H1 (cell line): Measurements from ENCODE around the gene WDFY4.

Experiments
- CEBPB ChIP-seq: IDR thresholded peaks from 2 replicates; pipeline ENCODE4 v1.6.1; 2012; ENCODE audit warnings: low read depth, low read length
- TF ChIP-seq, protein P1 (sequence below), 3 experiments: IDR thresholded peaks; 1 replicate in 2 of 3; 2 replicates in 1 of 3; pipeline versions ENCODE4 v1.5.1 to v1.6.1; 2011; ENCODE audit warnings: low read length in 3 of 3, mild to moderate bottlenecking in 3 of 3, inconsistent platforms in 2 of 3, low read depth in 1 of 3, moderate library complexity in 1 of 3; ENCODE audit not compliant: insufficient read depth in 1 of 3; ENCODE audit errors: control extremely low read depth in 1 of 3

DNA sequence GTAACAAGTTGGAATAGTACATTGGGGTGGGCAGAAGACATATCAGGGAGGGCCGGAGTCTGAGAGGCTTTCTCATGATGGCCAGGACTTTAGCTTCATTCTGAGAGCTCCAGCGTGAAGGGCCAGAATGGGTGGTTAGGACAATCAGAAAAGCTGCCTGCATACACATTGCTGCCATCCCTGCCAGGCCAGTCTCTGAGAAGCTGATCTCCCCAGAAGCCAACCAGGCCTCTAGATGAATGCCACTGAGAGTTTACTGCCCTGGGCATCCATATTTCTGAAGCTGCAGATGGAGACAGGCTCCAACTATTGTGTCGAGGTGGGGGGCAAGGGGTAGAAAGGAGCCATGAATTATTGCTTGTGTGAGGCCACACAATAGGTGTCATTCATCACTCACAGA lies 47.8 kb upstream of the WDFY4 start:
- TF ChIP-seq, protein P1, sequence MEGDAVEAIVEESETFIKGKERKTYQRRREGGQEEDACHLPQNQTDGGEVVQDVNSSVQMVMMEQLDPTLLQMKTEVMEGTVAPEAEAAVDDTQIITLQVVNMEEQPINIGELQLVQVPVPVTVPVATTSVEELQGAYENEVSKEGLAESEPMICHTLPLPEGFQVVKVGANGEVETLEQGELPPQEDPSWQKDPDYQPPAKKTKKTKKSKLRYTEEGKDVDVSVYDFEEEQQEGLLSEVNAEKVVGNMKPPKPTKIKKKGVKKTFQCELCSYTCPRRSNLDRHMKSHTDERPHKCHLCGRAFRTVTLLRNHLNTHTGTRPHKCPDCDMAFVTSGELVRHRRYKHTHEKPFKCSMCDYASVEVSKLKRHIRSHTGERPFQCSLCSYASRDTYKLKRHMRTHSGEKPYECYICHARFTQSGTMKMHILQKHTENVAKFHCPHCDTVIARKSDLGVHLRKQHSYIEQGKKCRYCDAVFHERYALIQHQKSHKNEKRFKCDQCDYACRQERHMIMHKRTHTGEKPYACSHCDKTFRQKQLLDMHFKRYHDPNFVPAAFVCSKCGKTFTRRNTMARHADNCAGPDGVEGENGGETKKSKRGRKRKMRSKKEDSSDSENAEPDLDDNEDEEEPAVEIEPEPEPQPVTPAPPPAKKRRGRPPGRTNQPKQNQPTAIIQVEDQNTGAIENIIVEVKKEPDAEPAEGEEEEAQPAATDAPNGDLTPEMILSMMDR (IDR thresholded peaks at IDR 0.05; ENCODE audit: control extremely low read depth in 1 of 3, insufficient read depth in 1 of 3, low read depth in 1 of 3, low read length in 3 of 3) = no peak
- no peak for TF ChIP-seq CEBPB
